HK-2 (cell line): ENCODE data around the gene SAXO1.
"Not testable (repeated sequence)": the region's sequence is repeated elsewhere in the genome, so short reads cannot be mapped to it uniquely, and the experiment has no call there.

ENCODE experiments used
- DNase-seq: peaks from one replicate; pipeline ENCODE4 v3.0.0-alpha.2; 2018; ENCODE audit not compliant: unreplicated experiment

Gene SAXO1

GRCh38 chr9:18999173-18999785 lies 33.7 kb downstream of the SAXO1 start:
- no peak for DNase-seq

GRCh38 chr9:18997151-18997550 lies 35.9 kb downstream of the SAXO1 start:
- DNase-seq: peak; percentile 1

DNA sequence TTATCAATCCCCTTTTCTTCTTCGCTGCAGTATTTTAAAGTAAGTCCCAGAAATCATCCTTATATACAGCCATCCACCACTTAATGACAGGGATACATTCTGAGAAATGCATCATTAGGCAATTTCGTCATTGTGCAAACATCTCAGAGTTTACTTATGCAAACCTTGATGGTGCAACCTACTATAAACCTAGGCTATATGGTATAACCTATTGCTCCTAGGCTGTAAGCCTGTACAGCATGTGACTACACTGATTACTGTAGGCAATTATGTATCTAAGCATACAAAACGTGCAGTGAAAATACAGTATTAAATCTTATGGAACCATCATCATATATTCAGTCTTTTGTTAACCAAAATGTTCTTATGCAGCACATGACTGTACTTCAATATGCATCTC lies 36.8 kb downstream of the SAXO1 start:
- no peak for DNase-seq

DNA sequence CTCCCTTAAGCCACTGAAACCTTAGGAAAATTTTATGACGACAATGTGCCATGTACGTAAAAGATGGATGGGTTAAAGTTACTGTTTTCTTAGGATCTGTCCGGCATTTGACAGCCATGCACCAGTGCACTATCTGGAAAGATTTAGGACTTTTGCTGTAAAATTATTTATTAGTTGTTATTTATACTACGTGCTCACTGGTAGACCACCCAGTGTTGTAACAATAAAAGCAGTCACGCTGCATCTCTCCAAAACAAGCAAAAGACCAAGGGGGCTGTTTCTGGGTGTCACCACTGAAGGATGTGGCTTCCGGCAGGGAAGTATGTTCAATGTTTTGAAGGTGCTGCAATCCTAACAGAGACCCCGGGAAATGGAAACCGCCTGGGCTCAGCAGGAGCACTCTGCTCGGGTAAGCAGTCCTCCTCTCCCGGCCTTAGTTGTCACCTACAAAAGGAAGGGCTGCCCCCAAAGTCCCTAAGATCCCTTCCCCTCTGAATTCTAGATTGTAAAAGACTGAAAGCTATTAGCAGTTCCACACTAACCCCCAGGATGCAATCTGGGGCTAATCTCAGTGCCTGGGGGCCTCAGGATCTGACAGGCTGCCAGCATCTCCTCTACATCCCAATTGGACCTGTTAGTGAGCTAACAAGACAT lies 38.6 kb downstream of the SAXO1 start:
- no peak for DNase-seq

- DNase-seq: not testable (repeated sequence)
These were observed 41.8 kb downstream of the SAXO1 start for GRCh38 chr9:18991197-18991596.

DNA sequence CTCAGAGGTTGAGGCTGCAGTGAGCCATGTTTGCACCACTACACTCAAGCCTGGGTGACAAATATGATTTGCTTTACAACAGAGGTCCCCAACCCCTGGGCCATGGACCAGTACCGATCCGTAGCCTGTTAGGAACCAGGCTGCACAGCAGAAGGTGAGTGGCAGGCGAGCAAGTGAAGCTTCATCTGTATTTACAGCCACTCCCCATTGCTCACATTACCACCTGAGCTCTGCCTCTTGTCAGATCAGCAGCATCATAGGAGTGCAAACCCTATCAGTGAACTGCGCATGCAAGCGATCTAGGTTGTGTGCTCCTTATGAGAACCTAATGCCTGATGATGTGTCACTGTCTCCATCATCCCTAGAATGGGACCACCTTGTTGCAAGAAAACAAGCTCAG lies 42.5 kb downstream of the SAXO1 start:
- DNase-seq: no peak

- no peak for DNase-seq
These were observed 43.1 kb downstream of the SAXO1 start for GRCh38 chr9:18989865-18990264.

DNA sequence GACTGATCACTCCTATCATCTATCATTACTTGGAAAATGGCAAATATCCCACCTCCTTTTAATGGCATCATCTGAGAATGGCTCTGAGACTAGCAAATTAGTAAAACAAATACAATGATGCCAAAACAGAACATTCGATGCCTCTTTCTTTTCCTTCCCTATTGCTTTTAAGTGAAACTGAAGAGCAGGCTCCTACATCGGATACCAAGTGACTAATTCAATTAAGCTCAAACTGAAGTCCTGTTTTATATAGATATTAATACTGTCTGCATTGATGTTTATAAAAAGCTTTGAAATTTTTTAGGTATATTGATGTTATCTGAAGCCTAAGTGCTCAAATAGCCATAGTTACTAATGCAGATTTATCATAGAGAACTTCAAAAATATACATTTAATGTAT lies 43.9 kb downstream of the SAXO1 start:
- DNase-seq: no peak

- DNase-seq: no peak
These were observed 45.0 kb downstream of the SAXO1 start for GRCh38 chr9:18988003-18988402.

DNA sequence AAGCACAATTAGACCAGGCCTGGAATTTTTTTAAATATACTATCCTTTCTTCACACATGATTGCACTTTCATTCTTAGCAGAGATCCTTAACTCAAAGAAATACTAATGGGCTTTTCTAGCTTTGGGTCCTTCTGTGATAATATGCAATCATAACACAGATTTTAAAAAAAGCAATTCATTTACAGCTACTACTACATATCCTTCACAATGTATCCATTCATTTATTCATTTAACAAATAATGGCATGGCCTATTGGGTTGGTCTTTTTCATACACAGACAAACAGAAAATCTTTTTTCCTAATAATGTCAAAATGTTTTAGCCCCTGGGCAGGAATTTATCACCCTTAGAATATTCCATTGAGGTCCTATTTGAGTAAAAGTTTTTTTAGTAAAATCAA lies 47.0 kb downstream of the SAXO1 start:
- DNase-seq: no peak

DNA sequence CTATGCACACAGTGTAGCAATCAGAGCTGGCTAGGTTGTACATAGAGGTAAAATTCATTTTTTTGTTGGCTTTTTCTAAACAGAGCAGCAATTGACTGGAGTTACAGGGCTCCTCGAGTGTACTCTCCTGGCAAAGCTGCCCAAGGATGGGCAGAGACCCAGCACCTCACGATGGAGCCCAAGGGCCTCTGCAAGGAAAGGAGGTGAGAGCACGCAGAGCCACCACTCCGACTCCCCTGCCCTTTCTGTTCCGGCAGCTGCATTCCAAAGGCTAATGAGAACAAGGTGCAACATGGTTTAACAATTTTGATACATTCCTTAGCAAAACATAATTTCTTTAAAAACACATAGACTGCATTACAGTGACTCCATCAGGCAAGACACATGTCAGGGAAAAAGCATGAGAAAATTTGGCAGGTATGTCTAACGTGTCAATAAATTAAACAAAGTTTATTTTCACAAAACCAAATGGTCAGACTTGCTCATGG lies 47.5 kb downstream of the SAXO1 start:
- no peak for DNase-seq

- no peak for DNase-seq
These were observed 50.8 kb downstream of the SAXO1 start for GRCh38 chr9:18982262-18982620.

DNA sequence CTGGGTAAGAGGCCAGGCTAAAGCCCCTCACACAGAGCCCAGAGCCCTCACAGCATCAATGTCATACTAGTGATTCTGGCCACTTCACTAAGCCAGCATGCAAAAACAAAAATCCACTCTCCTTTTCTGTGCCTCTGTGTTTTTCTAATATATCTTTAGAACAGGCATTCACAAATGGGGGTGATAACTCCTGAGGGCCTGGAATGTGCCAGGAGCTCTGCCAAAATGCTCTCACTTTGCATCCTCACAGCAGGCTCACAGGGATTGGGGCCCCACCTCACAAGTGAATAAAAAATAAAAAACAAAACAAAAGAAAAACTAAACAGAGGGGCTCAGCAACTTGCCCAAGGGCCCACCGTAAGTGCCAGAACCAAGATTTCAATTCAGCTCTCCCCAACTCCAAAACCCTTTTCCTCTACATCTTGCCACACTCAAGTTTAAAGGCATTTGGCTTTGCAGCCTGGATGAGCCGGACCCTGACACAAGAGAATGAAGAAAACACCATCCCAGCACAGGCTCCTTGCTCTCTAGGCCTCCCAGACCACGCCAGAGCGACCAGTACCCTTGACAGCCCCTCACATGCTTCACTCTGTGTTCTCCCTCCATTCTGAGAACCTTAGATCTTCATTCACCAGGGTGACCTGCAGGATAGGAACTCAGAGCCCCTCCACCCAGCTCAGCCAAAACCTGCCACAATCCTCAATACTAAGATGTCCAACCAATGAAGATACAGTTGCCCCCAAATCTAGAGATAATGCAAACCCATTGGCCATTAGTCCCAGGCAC lies 51.3 kb downstream of the SAXO1 start:
- DNase-seq: no peak

DNA sequence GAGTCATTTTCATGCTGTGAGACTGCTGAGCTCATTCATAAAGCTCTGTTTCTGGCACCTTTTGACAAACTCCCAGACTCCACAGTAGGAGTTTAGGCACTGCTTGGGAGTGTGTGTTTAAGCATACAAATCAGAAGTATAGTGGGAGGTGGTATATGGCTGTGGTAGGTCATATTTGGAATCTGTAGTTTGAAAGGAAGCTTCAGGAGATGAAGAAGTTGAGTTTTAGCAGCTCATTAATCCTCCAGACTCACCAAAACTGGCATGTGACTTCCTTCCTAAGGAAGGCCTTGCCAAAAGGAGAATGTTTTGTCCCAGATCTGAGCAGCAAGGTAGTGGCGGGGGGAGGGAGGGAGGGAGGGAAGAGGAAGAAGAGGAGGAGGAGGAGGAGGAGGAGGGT lies 52.8 kb downstream of the SAXO1 start:
- no peak for DNase-seq

GRCh38 chr9:18979367-18979766 lies 53.6 kb downstream of the SAXO1 start:
- no peak for DNase-seq

GRCh38 chr9:18978188-18978587 lies 54.8 kb downstream of the SAXO1 start:
- DNase-seq: no peak

DNA sequence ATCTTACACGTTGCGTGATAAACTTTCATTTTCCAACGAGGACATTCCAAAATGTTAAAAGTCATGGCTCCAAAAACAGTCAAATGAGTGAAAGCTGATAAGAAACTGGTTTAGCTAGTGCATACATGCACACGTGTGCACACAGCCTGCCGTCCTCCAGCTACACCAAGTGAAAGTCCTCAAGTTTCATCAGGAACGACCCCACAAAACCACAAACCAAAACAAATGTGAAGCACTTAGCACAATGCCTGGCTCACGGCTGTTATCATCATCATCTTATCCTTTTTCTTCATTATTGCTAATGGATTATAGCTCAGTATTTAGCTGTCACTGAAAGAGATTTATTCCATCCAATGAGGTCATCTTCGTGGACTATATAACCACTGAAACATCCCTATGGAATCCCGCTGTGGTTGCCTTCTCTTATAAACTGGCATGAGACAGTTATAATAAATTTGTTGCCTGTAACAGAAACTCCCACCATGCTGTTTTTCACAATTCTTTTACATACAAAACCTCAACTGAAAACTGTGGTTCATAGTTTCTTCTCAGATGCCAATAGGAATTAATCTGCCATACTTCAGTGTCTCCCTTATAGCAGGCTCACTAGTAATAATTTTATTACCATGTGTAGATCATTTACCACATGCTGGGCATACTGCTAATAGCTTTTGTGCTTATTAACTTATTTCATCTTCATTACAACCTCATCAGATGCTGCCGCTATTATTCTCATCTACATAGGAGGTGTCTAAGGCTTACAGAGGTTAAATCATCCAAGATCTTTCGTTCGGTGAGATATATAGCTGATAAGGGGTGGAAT lies 56.1 kb downstream of the SAXO1 start:
- DNase-seq: no peak

- no peak for DNase-seq
These were observed 56.7 kb downstream of the SAXO1 start for GRCh38 chr9:18976221-18976708.

- no peak for DNase-seq
These were observed 59.7 kb downstream of the SAXO1 start for GRCh38 chr9:18973348-18973747.

DNA sequence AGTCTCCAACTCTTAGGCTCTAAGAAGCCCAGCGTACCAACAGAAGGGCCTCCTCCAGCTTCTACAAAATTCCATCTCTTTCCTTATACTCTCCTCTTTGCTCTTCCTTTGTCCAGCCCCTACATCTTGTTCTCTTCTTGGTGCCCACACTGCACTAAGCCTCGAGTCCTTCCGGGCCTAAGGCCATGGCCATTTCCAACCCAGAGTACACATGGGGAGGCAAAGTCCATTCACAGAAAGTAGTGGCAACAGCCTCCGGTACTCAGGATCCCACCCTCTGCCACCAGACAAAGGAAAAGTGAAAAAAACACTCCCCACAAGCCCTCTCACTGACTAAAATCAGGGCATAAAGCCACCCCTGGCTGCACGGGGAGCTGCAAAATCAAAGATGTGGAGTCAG lies 60.3 kb downstream of the SAXO1 start:
- DNase-seq: no peak

GRCh38 chr9:18971909-18972308 lies 61.1 kb downstream of the SAXO1 start:
- no peak for DNase-seq

DNA sequence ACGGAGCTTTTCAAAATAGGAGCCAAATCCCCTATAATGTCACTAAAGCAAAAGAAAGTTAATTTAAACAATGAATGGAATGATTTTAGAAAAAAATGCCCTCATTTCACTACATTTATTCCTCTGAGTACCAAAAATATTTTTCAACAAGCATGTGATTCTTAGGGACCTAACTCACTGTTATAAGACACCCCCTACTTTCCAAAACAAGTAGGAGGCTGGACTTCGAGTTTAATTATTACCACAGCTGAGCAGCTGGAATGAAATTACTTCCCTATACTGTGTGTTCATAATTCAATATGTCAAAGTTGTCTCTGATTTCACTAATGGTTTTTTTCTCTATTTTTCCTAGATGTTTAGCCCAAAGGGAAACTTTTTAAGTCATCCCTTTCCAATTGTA lies 61.6 kb downstream of the SAXO1 start:
- no peak for DNase-seq
